Karpas-422 (cell line): Measurements from ENCODE around the gene ACY1. TPM values are rescaled to one million over a fixed set of nuclear protein-coding genes. Genes with fewer than 3 reads are reported as not detected.

Source experiments
- DNase-seq: peaks from one replicate; pipeline ENCODE4 v3.0.0-alpha.2; 2015
- H2AFZ ChIP-seq: fragments of 200-600 bp; sonication (generic); 2 replicates; pipeline ENCODE4 v1.6.1; 2014; ENCODE audit warnings: antibody characterized with exemption, low read length, mixed read lengths
- H3K27ac ChIP-seq: fragments of 200-600 bp; sonication (generic); 2 replicates; pipeline ENCODE4 v1.5.1; 2014; ENCODE audit warnings: mild to moderate bottlenecking, low read length, moderate library complexity
- H3K27me3 ChIP-seq: fragments of 200-600 bp; sonication (generic); 2 replicates; pipeline ENCODE4 v1.6.1; 2014; ENCODE audit warnings: low read length, mixed read lengths
- H3K36me3 ChIP-seq: fragments of 200-600 bp; sonication (generic); 2 replicates; pipeline ENCODE4 v1.6.1; 2014; ENCODE audit warnings: low read length, mixed read lengths; ENCODE audit not compliant: insufficient read depth
- H3K4me1 ChIP-seq: fragments of 200-600 bp; sonication (generic); 2 replicates; pipeline ENCODE4 v1.6.1; 2014; ENCODE audit warnings: mild to moderate bottlenecking, low read length, mixed read lengths
- H3K4me2 ChIP-seq: fragments of 200-600 bp; sonication (generic); 2 replicates; pipeline ENCODE4 v1.6.1; 2014; ENCODE audit warnings: low read length, low read depth, mild to moderate bottlenecking; ENCODE audit not compliant: poor library complexity, severe bottlenecking
- H3K4me3 ChIP-seq: fragments of 200-600 bp; sonication (generic); 2 replicates; pipeline ENCODE4 v1.5.1; 2014; ENCODE audit warnings: mild to moderate bottlenecking, antibody characterized with exemption, low read length, mixed read lengths
- H3K79me2 ChIP-seq: fragments of 200-600 bp; sonication (generic); 2 replicates; pipeline ENCODE4 v1.6.1; 2014; ENCODE audit warnings: mild to moderate bottlenecking, low read length, mixed read lengths
- H3K9ac ChIP-seq: fragments of 200-600 bp; sonication (generic); 2 replicates; pipeline ENCODE4 v1.6.0; 2014; ENCODE audit warnings: low read length
- H3K9me2 ChIP-seq: fragments of 200-600 bp; sonication (generic), shearing (Covaris generic); replicated peaks from 2 replicates; pipeline ENCODE4 v1.6.0; 2014; ENCODE audit warnings: mild to moderate bottlenecking, low read length, moderate library complexity; ENCODE audit not compliant: insufficient read depth
- H3K9me3 ChIP-seq: fragments of 300-700, 200-600 bp; sonication (generic); 2 replicates; pipeline ENCODE4 v1.6.1; 2014; ENCODE audit warnings: low read length, mixed read lengths
- H4K20me1 ChIP-seq: fragments of 200-600 bp; sonication (generic); 2 replicates; pipeline ENCODE4 v1.6.1; 2014; ENCODE audit warnings: mild to moderate bottlenecking, antibody characterized with exemption, low read length, low read depth; ENCODE audit not compliant: insufficient read depth
- total RNA-seq: library from RNA; depleted of rRNA; stranded (reverse); fragments of >200 nt; shearing (Covaris generic); gene quantifications from 2 replicates; pipeline ENCODE4 v1.2.3, GENCODE V29; 2014; ENCODE audit warnings: low replicate concordance

The ACY1 gene
- total RNA-seq, 1 experiment from 2014 or later, result 71.0 TPM

DNA sequence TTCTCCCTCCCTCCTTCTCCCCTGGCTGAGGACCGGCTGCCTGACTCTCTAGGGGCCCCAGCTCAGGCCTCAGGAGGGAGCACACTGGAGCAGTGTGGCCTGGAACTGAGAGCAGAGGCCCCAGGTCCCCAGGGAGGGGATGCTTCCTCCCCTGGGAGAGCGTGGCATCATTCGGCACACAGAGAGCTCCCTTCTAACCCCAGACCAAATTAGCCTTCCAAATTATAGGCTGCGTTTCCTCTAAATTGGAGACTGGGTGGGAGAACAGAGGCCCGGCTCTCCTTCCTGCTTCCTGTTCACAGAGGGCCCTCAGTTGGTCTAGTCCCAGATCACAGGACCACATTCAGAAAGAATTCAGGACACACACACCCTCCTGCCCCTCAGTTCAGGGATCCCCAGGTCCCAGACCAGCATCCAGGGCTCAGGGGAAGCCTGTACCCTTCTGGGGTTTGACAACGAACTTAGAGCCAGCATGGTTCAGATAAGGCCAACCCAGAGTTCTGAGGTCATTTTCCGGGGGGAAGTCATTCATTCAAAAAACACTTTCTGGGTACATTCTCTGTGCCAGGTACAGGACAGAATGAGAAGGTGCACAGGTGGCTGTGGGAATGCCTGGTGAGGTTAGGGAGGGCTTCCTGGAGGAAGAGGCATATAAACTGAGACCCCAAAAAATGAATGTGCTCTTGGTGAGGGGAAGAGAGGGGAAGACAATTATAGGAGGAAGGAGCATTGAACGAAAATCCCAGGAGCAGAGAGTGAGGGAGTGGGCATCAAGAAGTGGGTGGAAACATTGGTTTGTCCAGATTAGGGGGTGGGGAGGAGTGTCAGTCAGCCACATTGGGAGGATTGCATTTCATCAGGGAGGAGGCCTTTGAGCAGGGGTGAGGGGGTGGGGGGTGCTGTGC, 40.8 kb downstream of the ACY1 start:
- no peaks in the 10 kb centered on the region for H3K9me3 ChIP-seq
- H3K9ac ChIP-seq, result peak overlapping the region; percentile 49
- DNase-seq, result peak; percentile 88
- no peaks in the 10 kb centered on the region for H4K20me1 ChIP-seq
- H3K4me3 ChIP-seq, result peak overlapping the region; percentile 53
- H3K4me2 ChIP-seq, result peak overlapping the region; percentile 65
- H3K79me2 ChIP-seq, result no peaks in the 10 kb centered on the region
- H3K27me3 ChIP-seq, result no peaks in the 10 kb centered on the region
- no peaks in the 10 kb centered on the region for H3K9me2 ChIP-seq
- no peaks in the 10 kb centered on the region for H3K36me3 ChIP-seq
- H2AFZ ChIP-seq, result no peak overlapping the region
- H3K4me1 ChIP-seq, result peaks cover 42% of the 10 kb centered on the region
- H3K27ac ChIP-seq, result no peak overlapping the region; the same call in 1 of the 2 replicates

DNA sequence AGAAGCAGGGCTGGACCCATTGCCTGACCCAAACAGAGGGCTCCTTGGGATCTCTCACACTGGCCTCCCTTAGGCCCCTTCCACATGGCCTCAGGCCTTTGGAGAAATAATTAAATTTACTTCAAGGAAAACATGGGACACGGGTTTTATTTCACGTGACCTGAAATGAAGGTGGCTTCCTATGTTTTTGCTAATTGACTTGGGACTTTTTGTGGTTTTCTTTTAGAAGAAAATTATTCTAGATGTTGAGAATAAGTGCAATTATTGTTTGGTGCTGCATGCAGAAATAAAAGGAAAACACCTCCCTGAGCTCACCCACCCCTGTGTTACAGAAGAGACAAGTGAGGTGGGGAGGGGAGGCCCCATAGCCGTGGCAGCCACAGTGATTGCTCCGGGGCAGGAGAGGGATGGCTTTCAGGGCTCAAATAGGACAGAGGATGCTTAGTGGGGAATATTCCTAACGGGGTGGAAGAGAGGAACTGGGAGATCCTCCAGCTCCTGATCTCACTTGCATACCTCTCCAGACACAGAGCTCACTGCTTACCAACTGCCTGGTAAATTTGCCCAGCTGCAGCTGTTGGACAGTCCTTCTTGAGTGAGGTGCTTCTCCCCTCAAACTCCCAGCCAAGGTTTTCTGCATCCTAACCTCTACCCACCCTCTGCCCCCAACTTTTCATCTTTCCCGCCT, 41.6 kb downstream of the ACY1 start:
- Histone ChIP-seq H3K9ac (no peak overlapping the region), H3K27ac (no peak overlapping the region), H3K4me3 (no peak overlapping the region), H3K36me3 (no peaks in the 10 kb centered on the region), H3K9me2 (no peaks in the 10 kb centered on the region), H3K79me2 (no peaks in the 10 kb centered on the region), H4K20me1 (no peaks in the 10 kb centered on the region), H3K9me3 (no peaks in the 10 kb centered on the region), H3K27me3 (no peaks in the 10 kb centered on the region), H3K4me2 (no peak overlapping the region), H3K4me1 (peaks cover 42% of the 10 kb centered on the region), H2AFZ (no peak overlapping the region)
- no peak for DNase-seq

DNA sequence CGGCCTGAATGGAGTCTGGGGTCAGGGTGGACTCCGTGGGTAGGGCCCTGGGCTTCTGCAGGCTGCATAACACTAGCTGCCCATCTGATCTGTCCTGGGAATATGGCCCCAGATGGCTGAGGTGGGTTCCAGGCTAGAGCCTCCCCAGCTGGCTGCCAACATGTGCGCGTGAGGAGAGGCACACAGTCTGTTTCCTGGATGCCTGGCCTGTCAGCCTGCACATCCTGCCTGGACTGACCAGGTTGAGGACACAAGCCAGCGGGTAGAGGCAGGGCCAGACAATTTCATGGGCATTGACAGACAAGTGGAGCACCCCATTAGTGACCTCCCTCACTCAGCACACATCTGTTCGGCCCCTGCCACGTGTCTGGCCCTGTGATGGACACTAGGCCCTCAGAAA, 42.1 kb downstream of the ACY1 start:
- Histone ChIP-seq H3K27me3 (no peaks in the 10 kb centered on the region), H3K79me2 (no peaks in the 10 kb centered on the region), H2AFZ (no peak overlapping the region), H3K27ac (no peak overlapping the region), H4K20me1 (no peaks in the 10 kb centered on the region), H3K9me3 (no peaks in the 10 kb centered on the region), H3K9ac (no peak overlapping the region), H3K36me3 (no peaks in the 10 kb centered on the region), H3K4me1 (peaks cover 42% of the 10 kb centered on the region), H3K9me2 (no peaks in the 10 kb centered on the region), H3K4me3 (no peak overlapping the region), H3K4me2 (no peak overlapping the region)
- no peak for DNase-seq

DNA sequence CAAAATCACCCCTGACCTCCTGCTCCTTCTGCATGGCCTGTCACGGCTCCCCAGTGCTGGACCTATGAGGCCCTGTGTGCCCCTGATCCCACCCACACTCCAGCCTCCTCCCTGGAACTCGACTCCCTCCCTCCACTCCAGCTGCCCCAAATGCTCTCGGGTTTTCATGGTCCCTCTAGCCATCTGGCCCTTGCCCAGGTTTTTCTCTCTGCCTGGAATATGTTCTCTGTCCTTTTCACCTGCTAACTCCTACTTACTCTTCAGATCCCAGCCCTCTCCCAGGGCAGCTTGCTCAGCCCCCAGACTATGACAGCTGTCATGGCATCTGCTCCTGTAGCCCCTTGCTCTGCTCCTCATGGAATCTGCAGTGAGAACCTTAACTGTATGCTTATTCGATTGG, 42.7 kb downstream of the ACY1 start:
- no peaks in the 10 kb centered on the region for H3K79me2 ChIP-seq
- H3K9me2 ChIP-seq, result no peaks in the 10 kb centered on the region
- H3K9me3 ChIP-seq, result no peaks in the 10 kb centered on the region
- H2AFZ ChIP-seq, result no peak overlapping the region
- no peaks in the 10 kb centered on the region for H3K36me3 ChIP-seq
- H3K4me3 ChIP-seq, result no peak overlapping the region
- no peak overlapping the region for H3K27ac ChIP-seq
- H4K20me1 ChIP-seq, result no peaks in the 10 kb centered on the region
- H3K4me2 ChIP-seq, result no peak overlapping the region
- no peaks in the 10 kb centered on the region for H3K27me3 ChIP-seq
- H3K4me1 ChIP-seq, result peaks cover 40% of the 10 kb centered on the region
- H3K9ac ChIP-seq, result no peak overlapping the region
- no peak for DNase-seq

DNA sequence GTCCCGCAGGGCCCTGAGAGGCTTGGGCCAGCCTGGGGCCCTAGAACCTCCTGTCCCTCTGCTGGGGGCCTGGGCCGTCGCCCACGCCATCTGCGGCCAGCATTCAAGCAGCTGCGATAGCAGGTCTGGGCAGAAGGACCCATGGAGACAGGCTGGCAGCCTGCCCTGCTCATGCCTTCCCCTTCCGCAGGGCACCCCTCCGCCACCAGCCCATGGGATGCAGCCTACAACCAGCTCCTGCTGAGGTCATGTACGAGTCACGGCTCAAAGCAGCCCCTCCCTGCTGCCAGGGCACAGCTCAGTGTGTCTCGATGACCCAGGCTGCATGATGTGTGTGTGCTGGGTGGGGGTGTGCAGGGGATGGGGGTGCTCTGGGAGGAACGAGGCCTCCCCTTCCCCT, 45.2 kb downstream of the ACY1 start:
- no peaks in the 10 kb centered on the region for H3K36me3 ChIP-seq
- H3K27me3 ChIP-seq, result no peaks in the 10 kb centered on the region
- H3K27ac ChIP-seq, result no peak overlapping the region
- H3K4me1 ChIP-seq, result peaks cover 15% of the 10 kb centered on the region
- no peaks in the 10 kb centered on the region for H4K20me1 ChIP-seq
- H3K9ac ChIP-seq, result no peak overlapping the region
- H3K4me2 ChIP-seq, result no peak overlapping the region
- DNase-seq, result no peak
- H3K9me3 ChIP-seq, result no peaks in the 10 kb centered on the region
- no peaks in the 10 kb centered on the region for H3K9me2 ChIP-seq
- no peaks in the 10 kb centered on the region for H3K79me2 ChIP-seq
- no peak overlapping the region for H3K4me3 ChIP-seq
- H2AFZ ChIP-seq, result no peak overlapping the region

DNA sequence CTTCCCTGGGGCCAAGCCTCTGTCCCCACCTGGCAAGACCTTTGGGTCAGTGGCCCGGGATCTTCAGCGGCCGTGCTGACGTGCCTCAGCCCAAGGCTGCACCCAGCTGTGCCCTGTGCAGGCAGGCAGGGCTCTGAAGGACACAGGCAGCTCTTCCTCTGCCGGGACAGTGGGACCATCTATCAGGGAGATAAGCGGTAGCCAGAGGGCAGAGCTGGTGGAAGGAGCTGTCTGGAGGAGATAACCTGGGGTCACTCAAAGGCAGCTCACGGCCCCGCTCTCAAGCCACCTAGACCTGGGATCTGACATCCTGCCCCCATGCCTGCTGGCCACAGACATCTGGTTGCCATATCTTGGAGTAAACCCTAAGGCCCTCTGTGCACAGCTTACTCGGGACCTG, 45.7 kb downstream of the ACY1 start:
- H3K79me2 ChIP-seq, result no peaks in the 10 kb centered on the region
- DNase-seq, result no peak
- no peak overlapping the region for H3K9ac ChIP-seq
- no peaks in the 10 kb centered on the region for H4K20me1 ChIP-seq
- no peak overlapping the region for H2AFZ ChIP-seq
- H3K9me3 ChIP-seq, result no peaks in the 10 kb centered on the region
- H3K27ac ChIP-seq, result no peak overlapping the region
- H3K4me2 ChIP-seq, result no peak overlapping the region
- no peak overlapping the region for H3K4me3 ChIP-seq
- no peaks in the 10 kb centered on the region for H3K9me2 ChIP-seq
- H3K36me3 ChIP-seq, result no peaks in the 10 kb centered on the region
- no peaks in the 10 kb centered on the region for H3K27me3 ChIP-seq
- H3K4me1 ChIP-seq, result peaks cover 10% of the 10 kb centered on the region

DNA sequence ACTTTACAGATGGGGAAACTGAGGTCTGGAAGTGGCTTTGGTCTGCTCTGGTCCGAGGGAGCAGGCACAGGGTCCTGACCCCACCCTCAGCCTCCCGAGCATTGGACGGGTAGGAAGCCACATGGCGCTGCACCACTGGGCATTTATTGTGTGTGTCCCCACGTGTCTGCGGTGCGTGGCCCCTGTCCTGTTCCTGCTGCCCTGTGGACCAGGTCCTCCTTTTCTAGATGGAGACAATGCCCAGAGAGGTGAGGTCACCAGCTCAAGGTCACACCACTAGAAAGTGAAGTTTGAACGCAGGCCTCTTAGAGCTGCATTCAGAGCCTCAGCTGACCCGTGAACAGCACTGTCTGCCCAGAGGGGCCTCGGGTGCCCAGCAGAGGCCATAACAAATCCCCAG, 46.2 kb downstream of the ACY1 start:
- H3K4me2 ChIP-seq, result no peak overlapping the region

DNA sequence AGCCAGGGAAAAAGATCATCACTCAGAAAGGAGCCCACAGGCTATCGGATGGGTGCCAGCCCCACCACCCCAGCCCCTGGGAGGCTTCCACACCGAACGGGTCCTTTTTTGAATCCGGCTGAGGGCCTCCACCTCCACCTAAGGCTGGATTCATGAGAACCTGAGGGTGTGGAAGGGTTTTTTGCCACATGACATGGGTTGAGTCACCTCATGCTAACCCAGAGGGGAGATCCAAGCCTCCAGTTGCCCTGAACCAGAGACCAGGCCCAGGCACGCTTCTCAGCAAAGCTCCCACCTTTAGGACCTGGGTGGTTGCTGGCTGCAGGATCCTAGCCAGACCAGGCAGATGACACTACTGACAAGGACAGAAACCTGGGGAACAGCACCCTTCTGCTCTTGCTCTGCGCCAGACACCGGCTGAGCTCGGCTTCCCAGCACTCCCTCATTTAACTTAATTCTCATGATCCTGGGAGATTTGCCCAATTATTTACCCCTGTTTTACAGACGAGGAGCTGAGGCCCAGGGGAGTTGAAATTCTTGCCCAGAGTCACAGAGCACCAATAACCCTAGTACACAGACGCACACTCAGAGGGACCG, 47.5 kb downstream of the ACY1 start:
- H3K9me3 ChIP-seq, result no peaks in the 10 kb centered on the region

More for the DNA sequence above, 46.2 kb downstream of the ACY1 start:
- Histone ChIP-seq H3K9me3 (no peaks in the 10 kb centered on the region), H3K27ac (no peak overlapping the region), H3K79me2 (no peaks in the 10 kb centered on the region), H3K9me2 (no peaks in the 10 kb centered on the region), H3K36me3 (no peaks in the 10 kb centered on the region), H3K27me3 (no peaks in the 10 kb centered on the region), H3K4me1 (peaks cover 6% of the 10 kb centered on the region), H3K9ac (no peak overlapping the region), H3K4me3 (no peak overlapping the region), H4K20me1 (no peaks in the 10 kb centered on the region), H2AFZ (no peak overlapping the region)
- DNase-seq, result no peak

More for the DNA sequence above, 47.5 kb downstream of the ACY1 start:
- Histone ChIP-seq H3K4me1 (peaks cover 4% of the 10 kb centered on the region), H3K36me3 (no peaks in the 10 kb centered on the region), H4K20me1 (no peaks in the 10 kb centered on the region), H3K27me3 (no peaks in the 10 kb centered on the region), H3K9me2 (no peaks in the 10 kb centered on the region), H3K4me2 (no peak overlapping the region), H3K9ac (no peak overlapping the region), H3K27ac (no peak overlapping the region), H3K4me3 (no peak overlapping the region), H2AFZ (no peak overlapping the region), H3K79me2 (no peaks in the 10 kb centered on the region)
- DNase-seq, result no peak
